GM23338 (cell line): ENCODE measurements around the gene DTNB. TPM values are rescaled to one million over a fixed set of nuclear protein-coding genes. Genes with fewer than 3 reads are reported as not detected.

ENCODE experiments used
- ATAC-seq: fragments of 200-7000 bp; cut with Tn5 transposase; 3 replicates; pipeline ENCODE4 v1.9.1; 2020
- DNase-seq: peaks from one replicate; pipeline ENCODE4 v3.0.0-alpha.2; 2015; ENCODE audit warnings: low spot score
- H2AFZ ChIP-seq: fragments of 200-600 bp; sonication (generic); 2 replicates; pipeline ENCODE4 v1.8.0; 2016; ENCODE audit warnings: antibody characterized with exemption, mild to moderate bottlenecking, moderate library complexity
- H3F3A ChIP-seq: fragments of 200-600 bp; sonication (generic); replicated peaks from 2 replicates; pipeline ENCODE4 v1.8.0; 2017; ENCODE audit warnings: antibody characterized with exemption, mixed run types, low read depth
- H3K27ac ChIP-seq: fragments of 200-600 bp; sonication (generic); 2 replicates; pipeline ENCODE4 v1.6.1; 2016; ENCODE audit warnings: low read depth
- H3K27me3 ChIP-seq: fragments of 200-600 bp; sonication (generic); 2 replicates; pipeline ENCODE4 v1.8.0; 2016; ENCODE audit warnings: mild to moderate bottlenecking, mixed run types, moderate library complexity; ENCODE audit not compliant: insufficient read depth
- H3K36me3 ChIP-seq: fragments of 200-600 bp; sonication (generic); 2 replicates; pipeline ENCODE4 v1.8.0; 2016; ENCODE audit warnings: mild to moderate bottlenecking; ENCODE audit not compliant: insufficient read depth
- H3K4me1 ChIP-seq: fragments of 200-600 bp; sonication (generic); 2 replicates; pipeline ENCODE4 v1.8.0; 2016; ENCODE audit warnings: mild to moderate bottlenecking, moderate library complexity; ENCODE audit not compliant: insufficient read depth
- H3K4me2 ChIP-seq: fragments of 200-600 bp; sonication (generic); 2 replicates; pipeline ENCODE4 v1.7.1; 2017; ENCODE audit warnings: mixed run types
- H3K4me3 ChIP-seq: fragments of 200-600 bp; sonication (generic); 2 replicates; pipeline ENCODE4 v1.6.1; 2016; ENCODE audit warnings: mixed run types
- H3K79me2 ChIP-seq: fragments of 200-600 bp; sonication (generic); replicated peaks from 2 replicates; pipeline ENCODE4 v1.8.0; 2017; ENCODE audit warnings: mild to moderate bottlenecking; ENCODE audit not compliant: insufficient read depth
- H3K9me2 ChIP-seq: fragments of 200-600 bp; sonication (generic); 2 replicates; pipeline ENCODE4 v1.8.0; 2017; ENCODE audit not compliant: insufficient read depth
- H4K20me1 ChIP-seq: fragments of 200-600 bp; sonication (generic); replicated peaks from 2 replicates; pipeline ENCODE4 v1.8.0; 2017; ENCODE audit warnings: mild to moderate bottlenecking; ENCODE audit not compliant: insufficient read depth
- H3K27ac Mint-ChIP-seq: 2 replicates; pipeline ENCODE4 v1.8.0; 2020; ENCODE audit warnings: inconsistent platforms, mild to moderate bottlenecking, moderate library complexity, mixed read lengths
- H3K27me3 Mint-ChIP-seq: 3 replicates; pipeline ENCODE4 v1.8.0; 2022; ENCODE audit warnings: low read depth, mild to moderate bottlenecking, moderate library complexity, mixed read lengths, inconsistent platforms; ENCODE audit not compliant: insufficient read depth, poor library complexity
- H3K36me3 Mint-ChIP-seq: 3 replicates; pipeline ENCODE4 v1.8.0; 2021; ENCODE audit warnings: low read depth, mild to moderate bottlenecking, inconsistent platforms, moderate library complexity, mixed read lengths
- H3K4me1 Mint-ChIP-seq: 3 replicates; pipeline ENCODE4 v1.8.0; 2020; ENCODE audit warnings: mild to moderate bottlenecking, inconsistent platforms, mixed read lengths
- H3K4me3 Mint-ChIP-seq: 3 replicates; pipeline ENCODE4 v1.8.0; 2021; ENCODE audit warnings: moderate library complexity, mild to moderate bottlenecking, inconsistent platforms, mixed read lengths
- H3K9me3 Mint-ChIP-seq: 3 replicates; pipeline ENCODE4 v1.8.0; 2020; ENCODE audit warnings: moderate library complexity, mild to moderate bottlenecking, inconsistent platforms, mixed read lengths
- CREB1 ChIP-seq: fragments of 250-450 bp; sonication (Bioruptor Pico); IDR thresholded peaks from 2 replicates; pipeline ENCODE4 v1.5.0; 2020; ENCODE audit warnings: low read depth, mild to moderate bottlenecking, moderate library complexity
- EZH2 ChIP-seq: fragments of 200-600 bp; sonication (generic); IDR thresholded peaks from one replicate; pipeline ENCODE4 v1.8.0; 2017; ENCODE audit warnings: antibody characterized with exemption, mild to moderate bottlenecking, low read depth; ENCODE audit not compliant: unreplicated experiment
- EZH2phosphoT487 ChIP-seq: fragments of 200-600 bp; sonication (generic); IDR thresholded peaks from one replicate; pipeline ENCODE4 v1.8.1; 2018; ENCODE audit warnings: antibody characterized with exemption; ENCODE audit not compliant: unreplicated experiment
- JUNB ChIP-seq: IDR thresholded peaks from one replicate; pipeline ENCODE4 v1.6.1; 2016; ENCODE audit warnings: antibody characterized with exemption; ENCODE audit not compliant: unreplicated experiment
- NANOG ChIP-seq: IDR thresholded peaks from 2 replicates; pipeline ENCODE4 v1.6.1; 2016; ENCODE audit warnings: antibody characterized with exemption, borderline replicate concordance
- POLR2AphosphoS5 ChIP-seq: IDR thresholded peaks from 2 replicates; pipeline ENCODE4 v1.6.1; 2016; ENCODE audit warnings: antibody characterized with exemption, low read depth
- STAT1 ChIP-seq: IDR thresholded peaks from one replicate; pipeline ENCODE4 v1.6.1; 2016; ENCODE audit warnings: antibody characterized with exemption; ENCODE audit not compliant: unreplicated experiment
- ZNF114 ChIP-seq: fragments of 250-450 bp; sonication (Bioruptor Pico); IDR thresholded peaks from 2 replicates; pipeline ENCODE4 v1.5.0; 2020; ENCODE audit warnings: mild to moderate bottlenecking, moderate library complexity
- ZNF331 ChIP-seq: fragments of 250-450 bp; sonication (Bioruptor Pico); IDR thresholded peaks from 2 replicates; pipeline ENCODE4 v1.5.0; 2020; ENCODE audit warnings: low read depth, mild to moderate bottlenecking, moderate library complexity
- polyA plus RNA-seq: library from polyadenylated mRNA; unstranded; fragments of >200 nt; fragmentation: Nextera tagmentation; extraction: Ambion mirVana; gene quantifications from 2 replicates; pipeline ENCODE4 v1.2.1, GENCODE V29; 2016
- total RNA-seq: library from RNA; depleted of rRNA; stranded (reverse); fragments of >200 nt; shearing (Covaris generic); gene quantifications from 2 replicates; pipeline ENCODE4 v1.2.3, GENCODE V29; 2014
- TF ChIP-seq, protein P1 (sequence below): IDR thresholded peaks from 2 replicates; pipeline ENCODE4 v1.6.1; 2016; ENCODE audit warnings: antibody characterized with exemption
- TF ChIP-seq, protein P2 (sequence below): IDR thresholded peaks from one replicate; pipeline ENCODE4 v1.6.1; 2018; ENCODE audit warnings: antibody characterized with exemption; ENCODE audit not compliant: unreplicated experiment
- TF ChIP-seq, protein P3 (sequence below): fragments of 250-450 bp; sonication (Bioruptor Pico); IDR thresholded peaks from 2 replicates; pipeline ENCODE4 v1.5.0; 2020; ENCODE audit warnings: mild to moderate bottlenecking, moderate library complexity
- TF ChIP-seq, protein P4 (sequence below), 2 experiments: fragments of 200-600 bp in 1 of 2; sonication (generic) in 1 of 2; conservative IDR thresholded peaks; 2 replicates each; pipeline versions ENCODE4 v1.5.1 to v1.6.1; 2016 to 2017; ENCODE audit warnings: antibody characterized with exemption in 2 of 2, low read depth in 2 of 2, mild to moderate bottlenecking in 2 of 2, moderate library complexity in 1 of 2

Gene DTNB
- total and polyA plus RNA-seq, 2 experiments from 2014 or later, result 22.1 to 29.4 TPM

DNA sequence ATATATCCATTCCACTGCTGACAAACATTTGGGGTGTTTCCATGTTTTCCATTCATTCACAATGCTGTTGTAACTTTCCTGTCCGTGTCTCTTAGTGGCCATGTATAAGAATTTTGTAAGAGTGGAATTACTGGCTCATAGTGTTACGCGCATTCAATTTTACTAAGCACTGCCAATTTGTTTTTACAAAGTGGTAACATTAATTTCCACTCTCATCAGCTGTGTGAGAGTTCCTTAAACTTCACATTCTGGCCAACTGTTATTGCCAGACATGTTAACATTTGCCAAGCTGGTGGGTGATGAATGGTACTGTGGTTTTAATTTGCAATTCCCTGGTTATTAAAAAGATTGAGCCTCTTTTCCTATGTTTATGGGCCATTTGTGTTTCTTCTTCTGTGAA lies 134.2 kb downstream of the DTNB start:
- H3K27me3 ChIP-seq, result no peaks in the 10 kb centered on the region
- Mint-ChIP-seq H3K4me1 (peaks cover 2% of the 10 kb centered on the region; the same call in 2 of the 3 replicates), H3K9me3 (peaks cover 29% of the 10 kb centered on the region), H3K36me3 (peaks cover 34% of the 10 kb centered on the region), H3K27ac (no peak overlapping the region), H3K27me3 (peaks cover 5% of the 10 kb centered on the region), H3K4me3 (no peak overlapping the region)
- no peaks in the 10 kb centered on the region for H3K9me2 ChIP-seq
- no peak overlapping the region for H3K27ac ChIP-seq
- no peaks in the 10 kb centered on the region for H3K36me3 ChIP-seq
- H2AFZ ChIP-seq, result no peak overlapping the region
- H3K4me2 ChIP-seq, result no peak overlapping the region
- 0 out of 2 replicates have a peak, but pooled peaks cover 3% of the 10 kb centered on the region for H4K20me1 ChIP-seq
- DNase-seq, result no peak
- H3K4me1 ChIP-seq, result no peaks in the 10 kb centered on the region
- no peak overlapping the region for H3K4me3 ChIP-seq
- no peaks in the 10 kb centered on the region for H3F3A ChIP-seq
- no peak for TF ChIP-seq POLR2AphosphoS5
- TF ChIP-seq CREB1 (CRISPR knock-in tag), result no peak
- TF ChIP-seq, protein P1, sequence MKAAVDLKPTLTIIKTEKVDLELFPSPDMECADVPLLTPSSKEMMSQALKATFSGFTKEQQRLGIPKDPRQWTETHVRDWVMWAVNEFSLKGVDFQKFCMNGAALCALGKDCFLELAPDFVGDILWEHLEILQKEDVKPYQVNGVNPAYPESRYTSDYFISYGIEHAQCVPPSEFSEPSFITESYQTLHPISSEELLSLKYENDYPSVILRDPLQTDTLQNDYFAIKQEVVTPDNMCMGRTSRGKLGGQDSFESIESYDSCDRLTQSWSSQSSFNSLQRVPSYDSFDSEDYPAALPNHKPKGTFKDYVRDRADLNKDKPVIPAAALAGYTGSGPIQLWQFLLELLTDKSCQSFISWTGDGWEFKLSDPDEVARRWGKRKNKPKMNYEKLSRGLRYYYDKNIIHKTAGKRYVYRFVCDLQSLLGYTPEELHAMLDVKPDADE, result no peak
- TF ChIP-seq, protein P2, sequence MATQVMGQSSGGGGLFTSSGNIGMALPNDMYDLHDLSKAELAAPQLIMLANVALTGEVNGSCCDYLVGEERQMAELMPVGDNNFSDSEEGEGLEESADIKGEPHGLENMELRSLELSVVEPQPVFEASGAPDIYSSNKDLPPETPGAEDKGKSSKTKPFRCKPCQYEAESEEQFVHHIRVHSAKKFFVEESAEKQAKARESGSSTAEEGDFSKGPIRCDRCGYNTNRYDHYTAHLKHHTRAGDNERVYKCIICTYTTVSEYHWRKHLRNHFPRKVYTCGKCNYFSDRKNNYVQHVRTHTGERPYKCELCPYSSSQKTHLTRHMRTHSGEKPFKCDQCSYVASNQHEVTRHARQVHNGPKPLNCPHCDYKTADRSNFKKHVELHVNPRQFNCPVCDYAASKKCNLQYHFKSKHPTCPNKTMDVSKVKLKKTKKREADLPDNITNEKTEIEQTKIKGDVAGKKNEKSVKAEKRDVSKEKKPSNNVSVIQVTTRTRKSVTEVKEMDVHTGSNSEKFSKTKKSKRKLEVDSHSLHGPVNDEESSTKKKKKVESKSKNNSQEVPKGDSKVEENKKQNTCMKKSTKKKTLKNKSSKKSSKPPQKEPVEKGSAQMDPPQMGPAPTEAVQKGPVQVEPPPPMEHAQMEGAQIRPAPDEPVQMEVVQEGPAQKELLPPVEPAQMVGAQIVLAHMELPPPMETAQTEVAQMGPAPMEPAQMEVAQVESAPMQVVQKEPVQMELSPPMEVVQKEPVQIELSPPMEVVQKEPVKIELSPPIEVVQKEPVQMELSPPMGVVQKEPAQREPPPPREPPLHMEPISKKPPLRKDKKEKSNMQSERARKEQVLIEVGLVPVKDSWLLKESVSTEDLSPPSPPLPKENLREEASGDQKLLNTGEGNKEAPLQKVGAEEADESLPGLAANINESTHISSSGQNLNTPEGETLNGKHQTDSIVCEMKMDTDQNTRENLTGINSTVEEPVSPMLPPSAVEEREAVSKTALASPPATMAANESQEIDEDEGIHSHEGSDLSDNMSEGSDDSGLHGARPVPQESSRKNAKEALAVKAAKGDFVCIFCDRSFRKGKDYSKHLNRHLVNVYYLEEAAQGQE, result no peak
- TF ChIP-seq STAT1, result no peak
- TF ChIP-seq EZH2phosphoT487, result no peak
- TF ChIP-seq EZH2, result no peak
- TF ChIP-seq ZNF114, result no peak
- TF ChIP-seq, protein P3, sequence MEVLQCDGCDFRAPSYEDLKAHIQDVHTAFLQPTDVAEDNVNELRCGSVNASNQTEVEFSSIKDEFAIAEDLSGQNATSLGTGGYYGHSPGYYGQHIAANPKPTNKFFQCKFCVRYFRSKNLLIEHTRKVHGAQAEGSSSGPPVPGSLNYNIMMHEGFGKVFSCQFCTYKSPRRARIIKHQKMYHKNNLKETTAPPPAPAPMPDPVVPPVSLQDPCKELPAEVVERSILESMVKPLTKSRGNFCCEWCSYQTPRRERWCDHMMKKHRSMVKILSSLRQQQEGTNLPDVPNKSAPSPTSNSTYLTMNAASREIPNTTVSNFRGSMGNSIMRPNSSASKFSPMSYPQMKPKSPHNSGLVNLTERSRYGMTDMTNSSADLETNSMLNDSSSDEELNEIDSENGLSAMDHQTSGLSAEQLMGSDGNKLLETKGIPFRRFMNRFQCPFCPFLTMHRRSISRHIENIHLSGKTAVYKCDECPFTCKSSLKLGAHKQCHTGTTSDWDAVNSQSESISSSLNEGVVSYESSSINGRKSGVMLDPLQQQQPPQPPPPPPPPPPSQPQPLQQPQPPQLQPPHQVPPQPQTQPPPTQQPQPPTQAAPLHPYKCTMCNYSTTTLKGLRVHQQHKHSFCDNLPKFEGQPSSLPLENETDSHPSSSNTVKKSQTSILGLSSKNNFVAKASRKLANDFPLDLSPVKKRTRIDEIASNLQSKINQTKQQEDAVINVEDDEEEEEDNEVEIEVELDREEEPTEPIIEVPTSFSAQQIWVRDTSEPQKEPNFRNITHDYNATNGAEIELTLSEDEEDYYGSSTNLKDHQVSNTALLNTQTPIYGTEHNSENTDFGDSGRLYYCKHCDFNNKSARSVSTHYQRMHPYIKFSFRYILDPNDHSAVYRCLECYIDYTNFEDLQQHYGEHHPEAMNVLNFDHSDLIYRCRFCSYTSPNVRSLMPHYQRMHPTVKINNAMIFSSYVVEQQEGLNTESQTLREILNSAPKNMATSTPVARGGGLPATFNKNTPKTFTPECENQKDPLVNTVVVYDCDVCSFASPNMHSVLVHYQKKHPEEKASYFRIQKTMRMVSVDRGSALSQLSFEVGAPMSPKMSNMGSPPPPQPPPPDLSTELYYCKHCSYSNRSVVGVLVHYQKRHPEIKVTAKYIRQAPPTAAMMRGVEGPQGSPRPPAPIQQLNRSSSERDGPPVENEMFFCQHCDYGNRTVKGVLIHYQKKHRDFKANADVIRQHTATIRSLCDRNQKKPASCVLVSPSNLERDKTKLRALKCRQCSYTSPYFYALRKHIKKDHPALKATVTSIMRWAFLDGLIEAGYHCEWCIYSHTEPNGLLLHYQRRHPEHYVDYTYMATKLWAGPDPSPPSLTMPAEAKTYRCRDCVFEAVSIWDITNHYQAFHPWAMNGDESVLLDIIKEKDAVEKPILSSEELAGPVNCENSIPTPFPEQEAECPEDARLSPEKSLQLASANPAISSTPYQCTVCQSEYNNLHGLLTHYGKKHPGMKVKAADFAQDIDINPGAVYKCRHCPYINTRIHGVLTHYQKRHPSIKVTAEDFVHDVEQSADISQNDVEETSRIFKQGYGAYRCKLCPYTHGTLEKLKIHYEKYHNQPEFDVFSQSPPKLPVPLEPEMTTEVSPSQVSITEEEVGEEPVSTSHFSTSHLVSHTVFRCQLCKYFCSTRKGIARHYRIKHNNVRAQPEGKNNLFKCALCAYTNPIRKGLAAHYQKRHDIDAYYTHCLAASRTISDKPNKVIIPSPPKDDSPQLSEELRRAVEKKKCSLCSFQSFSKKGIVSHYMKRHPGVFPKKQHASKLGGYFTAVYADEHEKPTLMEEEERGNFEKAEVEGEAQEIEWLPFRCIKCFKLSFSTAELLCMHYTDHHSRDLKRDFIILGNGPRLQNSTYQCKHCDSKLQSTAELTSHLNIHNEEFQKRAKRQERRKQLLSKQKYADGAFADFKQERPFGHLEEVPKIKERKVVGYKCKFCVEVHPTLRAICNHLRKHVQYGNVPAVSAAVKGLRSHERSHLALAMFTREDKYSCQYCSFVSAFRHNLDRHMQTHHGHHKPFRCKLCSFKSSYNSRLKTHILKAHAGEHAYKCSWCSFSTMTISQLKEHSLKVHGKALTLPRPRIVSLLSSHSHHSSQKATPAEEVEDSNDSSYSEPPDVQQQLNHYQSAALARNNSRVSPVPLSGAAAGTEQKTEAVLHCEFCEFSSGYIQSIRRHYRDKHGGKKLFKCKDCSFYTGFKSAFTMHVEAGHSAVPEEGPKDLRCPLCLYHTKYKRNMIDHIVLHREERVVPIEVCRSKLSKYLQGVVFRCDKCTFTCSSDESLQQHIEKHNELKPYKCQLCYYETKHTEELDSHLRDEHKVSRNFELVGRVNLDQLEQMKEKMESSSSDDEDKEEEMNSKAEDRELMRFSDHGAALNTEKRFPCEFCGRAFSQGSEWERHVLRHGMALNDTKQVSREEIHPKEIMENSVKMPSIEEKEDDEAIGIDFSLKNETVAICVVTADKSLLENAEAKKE (CRISPR knock-in tag), result no peak
- TF ChIP-seq NANOG, result no peak
- no peak for TF ChIP-seq ZNF331 (CRISPR knock-in tag)
- TF ChIP-seq JUNB, result no peak
- TF ChIP-seq, protein P4, sequence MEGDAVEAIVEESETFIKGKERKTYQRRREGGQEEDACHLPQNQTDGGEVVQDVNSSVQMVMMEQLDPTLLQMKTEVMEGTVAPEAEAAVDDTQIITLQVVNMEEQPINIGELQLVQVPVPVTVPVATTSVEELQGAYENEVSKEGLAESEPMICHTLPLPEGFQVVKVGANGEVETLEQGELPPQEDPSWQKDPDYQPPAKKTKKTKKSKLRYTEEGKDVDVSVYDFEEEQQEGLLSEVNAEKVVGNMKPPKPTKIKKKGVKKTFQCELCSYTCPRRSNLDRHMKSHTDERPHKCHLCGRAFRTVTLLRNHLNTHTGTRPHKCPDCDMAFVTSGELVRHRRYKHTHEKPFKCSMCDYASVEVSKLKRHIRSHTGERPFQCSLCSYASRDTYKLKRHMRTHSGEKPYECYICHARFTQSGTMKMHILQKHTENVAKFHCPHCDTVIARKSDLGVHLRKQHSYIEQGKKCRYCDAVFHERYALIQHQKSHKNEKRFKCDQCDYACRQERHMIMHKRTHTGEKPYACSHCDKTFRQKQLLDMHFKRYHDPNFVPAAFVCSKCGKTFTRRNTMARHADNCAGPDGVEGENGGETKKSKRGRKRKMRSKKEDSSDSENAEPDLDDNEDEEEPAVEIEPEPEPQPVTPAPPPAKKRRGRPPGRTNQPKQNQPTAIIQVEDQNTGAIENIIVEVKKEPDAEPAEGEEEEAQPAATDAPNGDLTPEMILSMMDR (conservative IDR thresholded peaks at IDR 0.05; ENCODE audit: low read depth in 2 of 2), result no peak
- ATAC-seq, result no peak
- no peaks in the 10 kb centered on the region for H3K79me2 ChIP-seq
